ENCODE data around the gene XRCC4.

XRCC4 gene

DNA sequence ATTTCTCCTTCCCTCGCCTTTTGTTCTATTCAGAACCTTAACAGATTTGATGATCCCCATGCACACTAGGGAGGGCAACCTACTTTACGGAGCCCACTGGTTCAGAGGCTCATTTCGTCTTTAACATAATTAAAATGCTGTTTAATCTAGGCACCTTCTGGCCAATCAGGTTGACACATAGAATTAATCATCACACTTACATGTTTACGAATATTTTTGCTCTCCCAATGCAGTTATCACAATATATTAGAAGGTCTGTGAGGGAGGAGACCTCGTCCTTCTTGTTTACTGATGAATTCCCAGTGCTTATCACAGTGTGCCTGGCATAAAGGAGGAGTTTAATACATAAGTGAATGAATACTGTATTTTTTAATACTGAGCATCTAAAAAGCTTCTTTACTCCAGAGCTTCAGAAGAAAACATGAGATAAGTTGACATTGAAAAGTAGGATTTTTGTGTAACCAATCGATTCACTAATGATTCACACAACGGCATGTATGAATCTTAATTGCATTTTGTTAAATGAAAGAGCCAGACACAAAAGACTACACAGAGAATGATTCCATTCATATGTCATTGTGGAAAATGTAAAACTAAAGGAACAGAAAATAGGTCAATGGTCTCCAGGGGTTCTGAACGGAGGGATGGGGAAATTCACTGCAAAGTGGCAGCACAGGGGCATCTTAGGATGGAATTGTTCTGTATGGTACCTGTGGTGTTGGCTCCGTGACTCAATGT is 315.6 kb downstream of the XRCC4 start:
- DNase-seq, result no peak

DNA sequence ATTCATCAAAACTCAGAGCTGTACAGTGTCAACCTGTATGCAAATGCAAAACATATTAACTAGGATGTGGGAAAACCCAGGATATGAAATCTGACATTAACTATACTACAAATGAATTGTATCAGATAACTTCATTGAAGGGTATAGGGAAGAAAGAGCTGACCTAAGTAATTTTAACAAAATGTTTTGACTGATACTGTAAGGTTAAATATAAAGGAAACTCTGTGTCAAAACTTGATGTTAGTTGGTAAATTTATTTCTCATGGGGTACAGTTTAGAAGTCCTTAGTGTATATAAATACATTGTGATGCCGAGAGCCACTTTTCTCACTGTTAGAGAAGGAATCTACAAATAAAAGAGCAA is 316.1 kb downstream of the XRCC4 start:
- no peak for DNase-seq

DNA sequence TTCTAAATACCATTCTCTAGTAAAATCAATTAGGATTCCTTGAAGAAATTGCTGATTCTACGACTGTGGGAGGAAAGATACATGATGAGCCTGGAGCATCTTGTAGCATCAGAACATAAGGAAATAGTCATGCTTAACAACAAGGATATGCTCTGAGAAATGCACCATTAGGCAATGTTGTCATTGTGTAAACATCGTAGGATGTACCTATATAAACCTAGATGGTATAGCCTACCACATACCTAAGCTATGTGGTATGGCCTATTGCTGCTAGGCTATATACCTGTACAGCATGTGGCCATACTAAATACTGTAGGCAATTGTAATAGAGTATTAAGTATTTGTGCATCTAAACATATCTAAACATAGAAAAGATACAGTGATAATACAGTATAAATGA is 316.8 kb downstream of the XRCC4 start:
- DNase-seq, result no peak

DNA sequence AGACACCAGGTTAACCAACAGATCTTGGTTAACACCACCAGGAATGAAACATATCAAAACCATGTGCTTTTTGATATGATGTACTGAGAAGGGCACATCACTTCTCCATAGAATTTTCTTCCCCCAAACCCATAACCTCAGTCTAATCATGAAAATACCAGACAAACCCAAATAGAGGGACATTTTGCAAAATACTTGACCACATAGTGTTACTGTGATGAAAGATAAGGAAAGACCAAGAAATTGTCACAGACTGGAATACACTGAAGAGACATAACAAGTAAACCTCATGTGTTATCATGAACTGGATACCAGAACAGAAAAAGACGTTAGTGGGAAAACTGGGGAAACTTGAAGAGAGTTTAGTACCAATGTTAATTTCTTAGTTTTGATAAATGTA is 319.3 kb downstream of the XRCC4 start:
- no peak for DNase-seq

DNA sequence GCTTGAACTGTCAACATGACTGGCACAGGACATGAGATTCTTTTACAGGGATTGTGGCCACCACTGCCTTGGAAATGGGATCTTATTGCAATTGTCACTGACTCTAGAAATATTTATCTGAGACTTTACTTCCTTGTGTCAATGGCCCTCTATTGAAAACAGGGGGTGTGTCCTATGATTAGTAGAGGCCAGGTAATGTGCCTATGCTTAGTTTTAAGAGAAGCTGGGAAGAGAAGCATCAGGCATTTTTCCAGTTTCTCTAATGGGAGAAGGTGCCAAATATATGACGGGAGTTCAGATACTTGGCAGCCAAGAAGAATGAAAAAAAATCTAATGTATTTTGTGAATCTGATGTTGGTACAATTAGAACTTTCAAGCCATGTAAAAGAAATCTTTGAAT is 320.3 kb downstream of the XRCC4 start:
- DNase-seq, result no peak

DNA sequence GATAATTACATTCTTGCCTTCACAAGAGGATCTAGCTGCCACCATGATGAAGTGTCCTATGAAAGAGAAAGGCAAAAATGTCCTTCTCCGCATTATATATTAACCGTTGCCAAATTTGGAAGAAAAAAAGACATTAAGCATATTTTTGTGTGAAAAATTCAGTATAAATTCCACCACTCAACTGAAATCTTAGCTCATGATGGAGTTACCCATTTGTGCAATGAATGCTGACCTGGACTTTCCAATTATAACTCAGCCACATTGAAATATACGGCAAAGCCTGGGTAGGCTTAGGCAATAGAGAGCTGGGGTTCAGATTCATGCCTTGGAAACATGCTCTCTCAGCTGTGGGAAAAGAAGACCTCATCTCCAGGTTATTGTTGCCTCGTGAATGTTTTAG is 322.9 kb downstream of the XRCC4 start:
- DNase-seq, result no peak

DNA sequence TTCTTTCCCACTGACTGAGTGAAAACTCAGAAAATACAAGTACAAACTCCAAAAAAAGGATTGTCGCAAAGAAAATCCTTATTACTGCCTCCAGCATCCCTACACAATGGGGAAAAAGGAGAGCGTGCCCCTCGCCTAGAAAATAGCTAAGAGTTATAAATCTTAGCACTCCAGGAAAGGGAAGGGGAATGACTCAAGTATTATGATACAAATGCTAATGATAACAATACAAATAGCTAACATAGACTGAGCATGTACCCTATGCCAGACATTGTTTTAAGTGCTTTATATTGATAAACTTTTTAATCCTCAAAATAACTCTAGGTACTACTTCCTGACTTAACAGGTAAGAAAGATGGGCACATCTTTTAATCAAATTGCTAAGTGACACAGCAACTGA is 323.4 kb downstream of the XRCC4 start:
- DNase-seq, result no peak

DNA sequence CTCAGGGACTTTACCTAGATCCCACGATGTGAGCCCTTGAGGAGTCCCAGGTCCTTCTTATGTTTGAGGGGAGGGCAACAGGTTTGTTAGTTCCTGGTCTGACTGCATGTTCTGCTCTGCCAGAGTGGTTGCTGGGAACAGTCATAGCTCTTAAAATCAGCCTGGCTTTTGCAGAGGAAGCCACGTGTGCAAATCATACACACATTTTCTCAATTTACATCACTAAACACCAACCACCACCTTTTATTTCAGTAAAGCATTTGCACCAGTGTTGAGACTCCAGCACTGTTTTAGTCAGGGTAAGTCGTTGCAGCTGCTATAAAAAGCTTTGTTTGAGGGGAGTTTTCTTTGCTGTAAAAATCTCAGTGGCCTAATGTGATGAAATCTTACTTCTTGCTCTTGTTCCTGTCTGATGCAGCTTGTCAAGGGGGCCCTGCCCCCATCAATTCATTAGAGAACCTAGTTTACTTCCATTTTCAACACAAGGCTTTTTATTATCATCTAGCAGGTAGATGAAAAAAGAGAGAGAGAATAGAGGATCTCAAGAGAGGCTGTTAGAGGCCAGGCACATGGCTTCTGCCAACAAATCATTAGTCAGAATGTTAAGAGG is 323.9 kb downstream of the XRCC4 start:
- DNase-seq, result no peak

DNA sequence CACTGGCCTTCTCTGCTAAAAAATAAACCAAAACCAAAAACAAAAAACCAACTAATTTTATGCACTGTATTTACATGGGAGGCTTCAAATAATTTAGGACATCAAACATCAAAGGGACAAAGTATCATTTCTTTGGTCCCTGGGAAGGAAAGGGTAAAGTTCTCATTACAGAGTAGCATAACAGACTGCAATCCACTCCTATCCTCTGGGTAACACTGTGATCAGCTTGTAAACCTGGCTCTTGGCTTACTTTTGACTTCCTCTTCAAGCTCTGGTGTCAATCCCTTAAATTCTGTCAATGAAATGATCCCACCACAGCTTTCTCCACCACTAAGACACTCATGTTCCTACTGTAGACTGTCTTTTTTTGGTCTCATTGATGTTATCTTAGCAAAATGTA is 324.4 kb downstream of the XRCC4 start:
- DNase-seq, result no peak

Data from NCI-H1930 (cell line).